Activated T-helper 2 cell treated with anti-CD3 and anti-CD28 coated beads, Interferon-gamma antibody, Interleukin-2, Interleukin-4, amounts not matched to agents 10 μg/mL and 5 μg/mL and 100 μg/mL, durations not matched to agents 14 hours and 24 hours and 36 hours (primary cell): ENCODE data around the gene LITAFD. TPM values are rescaled to one million over a fixed set of nuclear protein-coding genes. Genes with fewer than 3 reads are reported as not detected.
A peak's percentile ranks its signal among the peaks of the same experiment; 100 is the strongest.

Experiments
- DNase-seq: peaks from one replicate; pipeline ENCODE4 v3.0.0; 2021; ENCODE audit warnings: low spot score
- H3K27ac Mint-ChIP-seq: one replicate; pipeline ENCODE4 v1.8.0; 2021; ENCODE audit warnings: mixed read lengths
- H3K27me3 Mint-ChIP-seq: one replicate; pipeline ENCODE4 v1.8.0; 2021; ENCODE audit warnings: low read depth, mixed read lengths
- H3K36me3 Mint-ChIP-seq: one replicate; pipeline ENCODE4 v1.8.0; 2021; ENCODE audit warnings: low read depth, mixed read lengths
- H3K4me1 Mint-ChIP-seq: one replicate; pipeline ENCODE4 v1.8.0; 2021; ENCODE audit warnings: low read depth, mixed read lengths
- H3K4me3 Mint-ChIP-seq: one replicate; pipeline ENCODE4 v1.8.0; 2021; ENCODE audit warnings: low read depth, mild to moderate bottlenecking, moderate library complexity, mixed read lengths
- H3K9me3 Mint-ChIP-seq: one replicate; pipeline ENCODE4 v1.8.0; 2021; ENCODE audit warnings: mixed read lengths
- intact Hi-C: fragments of 100-400 bp; cut with micrococcal nuclease; formaldehyde crosslinking; loops from one replicate; pipeline ENCODE4 v1.15.1; 2023
- total RNA-seq: library from RNA; stranded (reverse); gene quantifications from 2 replicates; pipeline ENCODE4 v1.2.3, GENCODE V29; 2022

Gene LITAFD
- total RNA-seq, 1 donor from 2014 or later: not detected

- Mint-ChIP-seq H3K27me3 (no peaks in the 10 kb centered on the region), H3K27ac (no peak overlapping the region), H3K9me3 (no peaks in the 10 kb centered on the region), H3K4me3 (no peak overlapping the region), H3K36me3 (peaks cover 22% of the 10 kb centered on the region), H3K4me1 (no peaks in the 10 kb centered on the region)
- no peak for DNase-seq
- intact Hi-C loops: no loop called here
Measured at GRCh38 chr16:8886593-8887430, 4.7 kb downstream of the LITAFD start.

DNA sequence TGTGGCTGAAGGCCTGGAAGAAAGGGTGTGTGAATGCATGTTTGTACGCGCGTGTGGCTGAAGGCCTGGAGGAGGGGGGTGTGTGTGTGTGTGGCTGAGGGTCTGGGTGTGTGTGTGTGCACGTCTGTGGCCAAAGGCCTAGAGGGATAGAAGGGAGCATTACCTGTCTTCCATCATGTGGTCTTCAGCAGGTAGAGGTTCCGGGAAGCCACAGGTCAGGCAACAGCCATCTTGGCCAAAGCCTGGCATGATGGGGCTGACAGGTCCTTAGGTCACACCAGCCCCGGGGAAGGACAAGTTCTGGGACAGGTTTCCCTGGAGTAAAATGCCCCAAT, 5.2 kb downstream of the LITAFD start:
- DNase-seq: no peak
- Mint-ChIP-seq H3K27me3 (no peaks in the 10 kb centered on the region), H3K27ac (no peak overlapping the region), H3K4me3 (no peak overlapping the region), H3K4me1 (no peaks in the 10 kb centered on the region), H3K36me3 (peaks cover 28% of the 10 kb centered on the region), H3K9me3 (no peaks in the 10 kb centered on the region)
- intact Hi-C loops: no loop called here

DNA sequence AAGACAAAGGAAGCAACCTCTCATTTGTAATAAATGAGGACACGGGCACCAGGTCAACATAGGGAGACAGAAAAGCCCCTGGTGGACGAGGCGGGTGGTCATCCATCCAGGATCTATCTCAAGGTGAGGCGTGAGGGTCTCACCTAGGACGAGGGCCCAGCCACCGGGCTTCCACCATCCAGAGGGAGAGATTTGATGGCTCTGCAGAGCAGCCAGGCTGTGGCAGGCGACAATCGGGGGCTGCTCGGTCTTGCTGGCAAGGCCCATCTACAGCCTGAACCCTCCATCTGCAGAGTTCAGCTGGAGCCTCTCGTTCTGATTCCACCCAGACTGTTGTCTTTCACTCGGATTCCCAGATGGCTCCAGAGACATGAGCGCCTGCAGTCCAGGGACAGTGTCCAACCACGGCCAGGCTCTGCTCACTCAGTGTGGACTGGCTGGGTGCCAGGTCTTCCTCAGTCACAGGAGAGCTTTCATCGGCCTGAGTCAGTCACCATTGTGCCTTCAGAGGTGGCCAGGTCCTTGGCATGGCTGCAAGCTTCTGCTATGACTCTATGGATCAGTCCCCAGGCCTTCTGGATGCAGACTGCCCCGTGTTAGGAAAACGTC, 5.9 kb downstream of the LITAFD start:
- Mint-ChIP-seq H3K36me3 (peaks cover 34% of the 10 kb centered on the region), H3K4me1 (no peaks in the 10 kb centered on the region), H3K27ac (no peak overlapping the region), H3K4me3 (no peak overlapping the region), H3K27me3 (no peaks in the 10 kb centered on the region), H3K9me3 (no peaks in the 10 kb centered on the region)
- intact Hi-C loops: no loop called here
- DNase-seq: no peak

- no peak overlapping the region for H3K27ac Mint-ChIP-seq
- H3K27me3 Mint-ChIP-seq: no peaks in the 10 kb centered on the region
- intact Hi-C loops: no loop called here
- peaks cover 46% of the 10 kb centered on the region for H3K36me3 Mint-ChIP-seq
- no peaks in the 10 kb centered on the region for H3K4me1 Mint-ChIP-seq
- H3K4me3 Mint-ChIP-seq: no peak overlapping the region
- H3K9me3 Mint-ChIP-seq: no peaks in the 10 kb centered on the region
- no peak for DNase-seq
Measured at GRCh38 chr16:8888951-8889892, 7.1 kb downstream of the LITAFD start.

- no peaks in the 10 kb centered on the region for H3K9me3 Mint-ChIP-seq
- no peaks in the 10 kb centered on the region for H3K4me1 Mint-ChIP-seq
- peaks cover 54% of the 10 kb centered on the region for H3K36me3 Mint-ChIP-seq
- DNase-seq: no peak
- intact Hi-C loops: no loop called here
- H3K27ac Mint-ChIP-seq: no peak overlapping the region
- H3K4me3 Mint-ChIP-seq: no peak overlapping the region
- H3K27me3 Mint-ChIP-seq: no peaks in the 10 kb centered on the region
Measured at GRCh38 chr16:8889893-8890548, 7.9 kb downstream of the LITAFD start.

GRCh38 chr16:8890549-8890921, 8.4 kb downstream of the LITAFD start:
- H3K27me3 Mint-ChIP-seq: no peaks in the 10 kb centered on the region
- DNase-seq: no peak
- H3K36me3 Mint-ChIP-seq: peaks cover 59% of the 10 kb centered on the region
- intact Hi-C loops: no loop called here
- H3K9me3 Mint-ChIP-seq: no peaks in the 10 kb centered on the region
- H3K27ac Mint-ChIP-seq: no peak overlapping the region
- no peak overlapping the region for H3K4me3 Mint-ChIP-seq
- H3K4me1 Mint-ChIP-seq: no peaks in the 10 kb centered on the region

GRCh38 chr16:8892101-8892575, 10.0 kb downstream of the LITAFD start:
- intact Hi-C loops: no loop called here
- peaks cover 68% of the 10 kb centered on the region for H3K36me3 Mint-ChIP-seq
- H3K4me1 Mint-ChIP-seq: no peaks in the 10 kb centered on the region
- no peak for DNase-seq
- H3K4me3 Mint-ChIP-seq: no peak overlapping the region
- H3K27me3 Mint-ChIP-seq: no peaks in the 10 kb centered on the region
- H3K9me3 Mint-ChIP-seq: no peaks in the 10 kb centered on the region
- peak overlapping the region; percentile 42 for H3K27ac Mint-ChIP-seq

DNA sequence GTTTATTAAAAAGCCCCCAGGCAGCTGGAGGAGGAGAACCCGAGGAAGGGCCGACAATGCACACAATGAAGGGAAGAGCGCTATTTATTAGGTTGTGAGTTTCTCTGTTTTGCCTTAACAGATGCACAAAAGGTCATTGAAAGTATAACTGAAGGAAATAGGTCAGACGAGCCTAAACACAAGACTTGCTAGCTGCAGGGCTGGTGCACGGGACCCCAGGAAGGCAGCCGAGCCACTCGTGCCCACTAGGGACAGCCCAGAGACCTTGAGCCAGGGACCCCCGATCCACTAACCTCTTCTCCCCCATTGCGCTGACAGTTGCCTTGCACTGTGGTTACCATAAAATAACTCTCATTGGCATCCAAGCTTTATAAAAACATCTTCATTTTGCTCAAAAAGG, 11.3 kb downstream of the LITAFD start:
- DNase-seq: no peak
- Mint-ChIP-seq H3K36me3 (peaks cover 76% of the 10 kb centered on the region), H3K4me1 (no peaks in the 10 kb centered on the region), H3K4me3 (no peak overlapping the region), H3K27me3 (no peaks in the 10 kb centered on the region), H3K9me3 (no peaks in the 10 kb centered on the region), H3K27ac (no peak overlapping the region)
- intact Hi-C loops: no loop called here

DNA sequence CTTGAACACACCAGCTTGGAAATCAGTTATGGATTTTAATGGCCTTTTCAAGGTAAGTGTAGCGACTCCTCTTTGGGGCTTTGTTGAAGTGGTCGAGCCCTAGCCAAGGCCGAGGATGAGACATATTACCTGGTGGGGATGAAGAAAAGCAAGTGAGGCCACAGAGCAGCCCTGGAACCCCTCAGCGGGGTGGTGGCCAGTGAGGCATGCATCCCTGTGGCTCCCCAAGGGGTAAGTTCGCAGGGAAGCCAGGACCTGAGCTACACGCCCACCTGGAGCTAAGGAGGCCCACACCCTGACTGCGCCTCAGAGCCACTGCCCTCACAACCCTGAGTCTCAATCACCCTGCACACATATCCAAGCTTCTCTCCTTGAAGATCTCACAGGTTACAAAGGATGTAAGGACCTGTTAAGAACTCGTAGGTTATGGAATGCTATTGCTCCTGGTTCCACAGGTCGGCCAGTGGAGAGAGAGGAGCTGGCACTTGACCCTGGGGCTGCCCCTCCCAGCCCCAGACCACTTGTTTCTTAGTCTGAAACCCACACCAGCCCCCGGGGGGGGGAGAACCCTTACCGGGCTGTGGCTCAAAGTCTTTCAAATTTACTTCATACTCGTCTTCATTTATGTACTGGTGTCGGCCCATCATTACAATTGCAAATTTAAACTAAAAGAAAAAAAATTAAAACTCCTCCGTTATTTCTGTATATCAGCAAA, 12.0 kb downstream of the LITAFD start:
- Mint-ChIP-seq H3K4me1 (no peaks in the 10 kb centered on the region), H3K27ac (no peak overlapping the region), H3K27me3 (no peaks in the 10 kb centered on the region), H3K4me3 (no peak overlapping the region), H3K36me3 (peaks cover 83% of the 10 kb centered on the region), H3K9me3 (no peaks in the 10 kb centered on the region)
- DNase-seq: no peak
- intact Hi-C loops: no loop called here

GRCh38 chr16:8894736-8895334, 12.7 kb downstream of the LITAFD start:
- no peaks in the 10 kb centered on the region for H3K4me1 Mint-ChIP-seq
- intact Hi-C loops: no loop called here
- no peaks in the 10 kb centered on the region for H3K27me3 Mint-ChIP-seq
- peaks cover 90% of the 10 kb centered on the region for H3K36me3 Mint-ChIP-seq
- no peaks in the 10 kb centered on the region for H3K9me3 Mint-ChIP-seq
- no peak overlapping the region for H3K4me3 Mint-ChIP-seq
- no peak for DNase-seq
- no peak overlapping the region for H3K27ac Mint-ChIP-seq

DNA sequence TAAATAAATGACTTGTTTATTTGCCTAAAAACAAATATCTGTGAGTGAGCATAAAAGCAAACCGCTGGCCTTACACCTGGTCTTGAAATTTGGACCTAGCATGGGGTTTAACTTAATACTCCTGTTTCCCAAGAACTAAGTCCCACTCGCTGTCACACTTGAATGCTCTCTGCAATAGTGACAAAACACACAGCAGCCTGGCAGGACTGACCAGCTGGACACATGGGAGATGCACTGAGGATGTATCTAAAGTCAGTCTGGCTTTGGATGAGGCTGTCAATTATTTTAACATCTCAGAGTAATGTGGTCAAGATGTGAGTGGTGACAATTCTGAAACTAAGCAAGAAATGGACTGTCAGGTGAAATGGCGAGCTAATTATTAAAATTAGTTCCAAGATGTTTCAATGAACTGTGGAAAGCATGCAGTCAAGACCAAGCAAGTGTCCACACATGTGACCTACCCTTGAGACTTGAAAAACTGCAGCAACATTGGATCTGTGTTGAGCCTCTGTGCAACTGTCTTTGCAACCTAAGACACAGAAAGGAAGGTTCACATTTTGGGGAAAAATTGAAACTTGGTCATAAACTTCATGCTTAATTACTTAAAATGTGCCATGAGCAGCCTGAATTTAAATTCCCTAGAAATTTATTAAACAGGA, 16.6 kb downstream of the LITAFD start:
- H3K27ac Mint-ChIP-seq: no peak overlapping the region
- H3K4me1 Mint-ChIP-seq: no peaks in the 10 kb centered on the region
- no peak overlapping the region for H3K4me3 Mint-ChIP-seq
- H3K9me3 Mint-ChIP-seq: no peaks in the 10 kb centered on the region
- H3K36me3 Mint-ChIP-seq: peaks cover 89% of the 10 kb centered on the region
- no peak for DNase-seq
- H3K27me3 Mint-ChIP-seq: no peaks in the 10 kb centered on the region
- intact Hi-C loops: no loop called here
